Stomach (tissue), 9 donors: ENCODE data around the gene NUP98. TPM values are rescaled to one million over a fixed set of nuclear protein-coding genes. Genes with fewer than 3 reads are reported as not detected.

ENCODE experiments used
- DNase-seq, 2 donors: peaks; one replicate each; pipeline versions ENCODE4 v3.0.0 to v3.0.0-alpha.2; 2013 to 2019
- H3K27ac ChIP-seq, 5 donors: fragments of 200-600 bp in 4 of 5; sonication (generic) in 4 of 5; one replicate each; pipeline ENCODE4 v1.5.1; 2013 to 2019; ENCODE audit warnings: mild to moderate bottlenecking in 1 of 5, moderate library complexity in 1 of 5
- H3K27me3 ChIP-seq, 3 donors: fragments of 200-600 bp; sonication (generic); one replicate each; pipeline ENCODE4 v1.5.1; 2017 to 2019; ENCODE audit warnings: mixed run types in 1 of 3
- H3K36me3 ChIP-seq, 4 donors: fragments of 200-600 bp; sonication (generic); 1 replicate in 3 of 4; 2 replicates in 1 of 4; pipeline ENCODE4 v1.5.1; 2016 to 2019
- H3K4me1 ChIP-seq, 4 donors: fragments of 200-600 bp; sonication (generic); one replicate each; pipeline ENCODE4 v1.5.1; 2016 to 2019
- H3K4me3 ChIP-seq, 4 donors: fragments of 200-600 bp; sonication (generic) in 3 of 4; one replicate each; pipeline ENCODE4 v1.5.1; 2016 to 2019; ENCODE audit warnings: mild to moderate bottlenecking in 1 of 4
- H3K9me3 ChIP-seq, 4 donors: fragments of 200-600 bp; sonication (generic); one replicate each; pipeline ENCODE4 v1.5.1; 2016 to 2019
- EP300 ChIP-seq: sonication (generic); formaldehyde crosslinking; IDR thresholded peaks from one replicate; pipeline ENCODE4 v1.6.1; 2017; ENCODE audit warnings: antibody characterized with exemption
- POLR2A ChIP-seq, 4 donors: fragments of 450-650 bp; IDR thresholded peaks; one replicate each; pipeline ENCODE4 v1.6.1; 2016; ENCODE audit warnings: antibody characterized with exemption in 4 of 4, control low read depth in 2 of 4, mild to moderate bottlenecking in 1 of 4, moderate library complexity in 1 of 4
- POLR2AphosphoS5 ChIP-seq, 3 donors: sonication (generic); formaldehyde crosslinking; IDR thresholded peaks; one replicate each; pipeline ENCODE4 v1.6.1; 2016; ENCODE audit warnings: antibody characterized with exemption in 3 of 3
- WGBS, 5 donors: extraction: QIAGEN DNeasy Blood & Tissue Kit in 3 of 5; methylation state at CpG; one replicate each; pipeline versions ENCODE4 v1.1.5 to v1.1.7; 2013 to 2018; 5-methylcytosine and 5-hydroxymethylcytosine counted together
- intact Hi-C: fragments of 100-400 bp; cut with DNase I; formaldehyde crosslinking; loops from one replicate; pipeline ENCODE4 v1.15.1; 2023; ENCODE audit warnings: low total_unique reads
- polyA plus RNA-seq, 3 donors: library from polyadenylated mRNA; stranded (reverse); fragments of 200-250 nt; gene quantifications; one replicate each; pipeline ENCODE4 v1.2.3, GENCODE V29; 2013
- small RNA-seq, 4 donors: library from RNA; depleted of rRNA; stranded (forward); fragments of <200 nt; gene quantifications; one replicate each; pipeline ENCODE3, GENCODE V24; 2016
- total RNA-seq, 5 donors: library from RNA; depleted of rRNA; stranded (reverse); fragments of >200 nt; gene quantifications; one replicate each; pipeline versions ENCODE4 v1.1.0 to v1.2.3, GENCODE V29; 2014 to 2016
- TF ChIP-seq, protein P1 (sequence below), 7 experiments: fragments of 450-650 bp in 4 of 7; fragments of 200-600 bp in 3 of 7; sonication (generic) in 3 of 7; IDR thresholded peaks; one replicate each; pipeline ENCODE4 v1.5.1; 2016 to 2019; ENCODE audit warnings: antibody characterized with exemption in 7 of 7, control low read depth in 2 of 7, mild to moderate bottlenecking in 1 of 7
- donor health status: healthy with polysubstance abuse.
- donor health status: Bipolar disorder and iron deficiency.
- donor health status: healthy.

NUP98 gene
- total and polyA plus RNA-seq, 8 donors, result 16.2 to 132 (median 54.9) TPM

DNA sequence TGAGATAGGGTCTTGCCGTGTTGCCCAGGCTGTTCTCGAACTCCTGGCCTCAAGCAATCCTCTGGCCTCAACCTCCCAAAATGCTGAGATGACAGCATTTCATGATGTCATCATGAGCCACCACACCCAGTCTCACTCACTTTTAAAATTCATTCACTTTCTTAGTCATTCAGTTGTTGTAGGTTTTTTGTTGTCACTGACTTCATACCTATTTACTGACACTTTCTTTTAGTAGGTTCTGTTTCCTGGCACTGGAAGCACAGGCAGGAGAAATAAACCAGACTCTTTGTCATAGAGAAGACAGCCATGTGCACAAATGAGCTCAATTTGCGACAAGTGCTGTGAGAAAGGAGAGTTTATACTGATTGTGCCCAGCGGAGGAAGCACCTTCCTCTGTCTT, 166.0 kb downstream of the NUP98 start:
- no peak overlapping the region for H3K27ac ChIP-seq
- intact Hi-C loops, result no loop called here
- H3K4me3 ChIP-seq, result no peak overlapping the region
- H3K4me1 ChIP-seq, result no peaks in the 10 kb centered on the region
- TF ChIP-seq, protein P1, sequence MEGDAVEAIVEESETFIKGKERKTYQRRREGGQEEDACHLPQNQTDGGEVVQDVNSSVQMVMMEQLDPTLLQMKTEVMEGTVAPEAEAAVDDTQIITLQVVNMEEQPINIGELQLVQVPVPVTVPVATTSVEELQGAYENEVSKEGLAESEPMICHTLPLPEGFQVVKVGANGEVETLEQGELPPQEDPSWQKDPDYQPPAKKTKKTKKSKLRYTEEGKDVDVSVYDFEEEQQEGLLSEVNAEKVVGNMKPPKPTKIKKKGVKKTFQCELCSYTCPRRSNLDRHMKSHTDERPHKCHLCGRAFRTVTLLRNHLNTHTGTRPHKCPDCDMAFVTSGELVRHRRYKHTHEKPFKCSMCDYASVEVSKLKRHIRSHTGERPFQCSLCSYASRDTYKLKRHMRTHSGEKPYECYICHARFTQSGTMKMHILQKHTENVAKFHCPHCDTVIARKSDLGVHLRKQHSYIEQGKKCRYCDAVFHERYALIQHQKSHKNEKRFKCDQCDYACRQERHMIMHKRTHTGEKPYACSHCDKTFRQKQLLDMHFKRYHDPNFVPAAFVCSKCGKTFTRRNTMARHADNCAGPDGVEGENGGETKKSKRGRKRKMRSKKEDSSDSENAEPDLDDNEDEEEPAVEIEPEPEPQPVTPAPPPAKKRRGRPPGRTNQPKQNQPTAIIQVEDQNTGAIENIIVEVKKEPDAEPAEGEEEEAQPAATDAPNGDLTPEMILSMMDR (IDR thresholded peaks at IDR 0.05), result no peak
- TF ChIP-seq EP300 (no peak), POLR2AphosphoS5 (IDR thresholded peaks at IDR 0.05) (no peak), POLR2A (IDR thresholded peaks at IDR 0.05) (no peak)
- no peaks in the 10 kb centered on the region for H3K9me3 ChIP-seq
- no peaks in the 10 kb centered on the region for H3K27me3 ChIP-seq
- DNase-seq, result no peak
- H3K36me3 ChIP-seq, result no peaks in the 10 kb centered on the region
- 80 to 93% (median 90%) methylated on average over 4 of the region's 4 CpGs for WGBS, 5 donors

DNA sequence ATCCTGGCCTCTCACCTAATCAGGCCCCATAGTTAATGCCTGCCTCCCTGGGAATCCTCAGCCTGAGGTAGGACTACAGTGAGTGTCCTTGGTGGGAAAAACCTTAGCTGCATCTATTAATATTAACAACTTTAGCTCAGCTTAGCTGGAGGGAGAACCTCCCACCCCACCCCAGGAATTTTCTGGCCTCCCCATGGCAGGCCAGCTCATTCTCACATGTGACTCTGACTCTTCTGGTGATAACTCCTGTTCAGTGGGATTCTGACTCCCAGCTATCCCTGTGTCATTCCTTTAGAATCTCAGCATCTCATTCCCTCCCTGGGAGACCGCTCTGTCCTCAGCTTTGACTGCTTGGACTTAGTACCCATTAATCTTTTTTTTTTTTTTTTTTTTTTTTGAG, 170.1 kb downstream of the NUP98 start:
- intact Hi-C loops, result no loop called here
- no peak for TF ChIP-seq EP300
- TF ChIP-seq POLR2AphosphoS5 (IDR thresholded peaks at IDR 0.05), result no peak
- no peak for TF ChIP-seq POLR2A (IDR thresholded peaks at IDR 0.05)
- TF ChIP-seq, protein P1 (IDR thresholded peaks at IDR 0.05), result no peak
- H3K27me3 ChIP-seq, result no peaks in the 10 kb centered on the region
- 92 to 100% (median 100%) methylated on average over 1 of the region's 1 CpG for WGBS, 5 donors
- no peak overlapping the region for H3K27ac ChIP-seq
- DNase-seq, result no peak
- no peaks in the 10 kb centered on the region for H3K4me1 ChIP-seq
- H3K9me3 ChIP-seq, result no peaks in the 10 kb centered on the region
- no peaks in the 10 kb centered on the region for H3K36me3 ChIP-seq
- H3K4me3 ChIP-seq, result no peak overlapping the region

DNA sequence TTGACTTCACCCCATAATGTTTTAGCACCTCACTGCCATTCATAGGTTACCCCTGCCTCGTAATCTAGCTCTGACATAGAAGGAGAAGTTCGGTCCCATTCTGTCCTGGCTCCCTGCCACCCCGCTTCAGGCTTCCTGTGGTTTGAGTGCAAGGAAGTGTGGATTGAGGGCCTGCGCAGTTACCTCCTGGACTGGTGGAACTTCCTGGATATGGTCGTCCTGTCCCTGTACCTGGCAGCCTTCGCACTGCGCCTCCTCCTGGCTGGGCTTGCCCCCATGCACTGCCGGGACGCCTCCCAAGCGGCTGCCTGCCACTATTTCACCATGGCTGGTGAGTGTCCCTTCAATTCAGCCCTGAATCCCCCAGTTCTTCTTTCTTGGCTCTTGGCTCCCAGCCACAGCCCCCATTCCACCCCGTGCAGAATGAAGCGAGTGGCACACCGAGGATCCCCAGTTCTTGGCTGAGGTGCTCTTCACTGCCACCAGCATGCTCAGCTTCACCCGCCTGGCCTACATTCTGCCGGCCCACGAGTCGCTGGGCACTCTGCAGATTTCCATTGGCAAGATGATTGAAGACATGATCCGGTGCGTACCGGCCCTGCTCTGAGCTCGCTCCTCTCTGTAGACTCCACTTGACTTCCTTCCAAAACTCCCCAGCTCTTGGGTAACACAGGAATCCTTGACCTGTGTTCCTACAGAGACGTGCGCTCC, 170.9 kb downstream of the NUP98 start:
- H3K27me3 ChIP-seq, result no peaks in the 10 kb centered on the region
- intact Hi-C loops, result no loop called here
- 72 to 85% (median 83%) methylated on average over 22 to 23 of the region's 23 CpGs for WGBS, 5 donors
- TF ChIP-seq, protein P1 (IDR thresholded peaks at IDR 0.05), result no peak
- TF ChIP-seq POLR2AphosphoS5 (IDR thresholded peaks at IDR 0.05) (no peak), EP300 (no peak), POLR2A (IDR thresholded peaks at IDR 0.05) (no peak)
- H3K9me3 ChIP-seq, result no peaks in the 10 kb centered on the region
- no peak overlapping the region for H3K4me3 ChIP-seq
- no peaks in the 10 kb centered on the region for H3K36me3 ChIP-seq
- no peak for DNase-seq
- H3K4me1 ChIP-seq, result no peaks in the 10 kb centered on the region
- H3K27ac ChIP-seq, result no peak overlapping the region

Small RNA genes lying within 50 kb of the gene (small RNA-seq; reads per million reads assigned to genes)
- gene RF00019, result 0 reads per million in 4 donors
- gene RNU6-1143P, result 0 reads per million in 4 donors
- 0 reads per million in 4 donors for gene RNU7-50P

Other genes with a start within 250 kb of the NUP98 start
- not detected for gene ART5, start 155.6 kb downstream of the NUP98 start, total RNA-seq
- gene ART5, start 155.6 kb downstream of the NUP98 start, polyA plus RNA-seq, result under 1 TPM in 2 of 3 donors, not detected in 1; 0.45 to 0.62 TPM
- not detected for gene ART1, start 152.4 kb downstream of the NUP98 start, total RNA-seq
- not detected for gene ART1, start 152.4 kb downstream of the NUP98 start, polyA plus RNA-seq
- 10 to 100 TPM in 1 of 5 donors, 1 to 10 TPM in 2, under 1 TPM in 1, not detected in 1; 0.18 to 22.6 (median 1.4) TPM for gene CHRNA10, start 126.2 kb downstream of the NUP98 start, total RNA-seq
- 1 to 10 TPM in 1 of 3 donors, under 1 TPM in 1, not detected in 1; 0.56 to 1.2 TPM for gene CHRNA10, start 126.2 kb downstream of the NUP98 start, polyA plus RNA-seq
- gene PGAP2, start 11.0 kb upstream of the NUP98 start, total RNA-seq, result 10 to 100 TPM in 4 of 5 donors, 1 to 10 TPM in 1; 4.7 to 18.3 (median 13.6) TPM
- gene PGAP2, start 11.0 kb upstream of the NUP98 start, polyA plus RNA-seq, result 10 to 100 TPM in 2 of 3 donors, 1 to 10 TPM in 1; 8.7 to 23.8 (median 11.8) TPM
- 100 to 1,000 TPM in 1 of 5 donors, 10 to 100 TPM in 3, 1 to 10 TPM in 1; 5.9 to 101 (median 26.7) TPM for gene RHOG, start 43.4 kb upstream of the NUP98 start, total RNA-seq
- gene RHOG, start 43.4 kb upstream of the NUP98 start, polyA plus RNA-seq, result 10 to 100 TPM; 39.8 to 55.5 (median 50.9) TPM
- 10 to 100 TPM; 21.4 to 70.7 (median 49.8) TPM for gene STIM1, start 58.1 kb upstream of the NUP98 start, total RNA-seq
- 10 to 100 TPM in 1 of 3 donors, 1 to 10 TPM in 2; 8.7 to 17.1 (median 9.8) TPM for gene STIM1, start 58.1 kb upstream of the NUP98 start, polyA plus RNA-seq